AG08396 (cell line): ENCODE data around the gene DENND1B.
A peak's percentile ranks its signal among the peaks of the same experiment; 100 is the strongest.
"Not testable (repeated sequence)": the region's sequence is repeated elsewhere in the genome, so short reads cannot be mapped to it uniquely, and the experiment has no call there.

Source experiments
- DNase-seq: peaks from one replicate; pipeline ENCODE4 v3.0.0; 2012; ENCODE audit warnings: low spot score, mixed read lengths

Gene DENND1B

GRCh38 chr1:197559244-197559643, 216.0 kb downstream of the DENND1B start:
- DNase-seq: no peak

- DNase-seq: peak; percentile 5
Observed at GRCh38 chr1:197557302-197557701, 218.0 kb downstream of the DENND1B start.

DNA sequence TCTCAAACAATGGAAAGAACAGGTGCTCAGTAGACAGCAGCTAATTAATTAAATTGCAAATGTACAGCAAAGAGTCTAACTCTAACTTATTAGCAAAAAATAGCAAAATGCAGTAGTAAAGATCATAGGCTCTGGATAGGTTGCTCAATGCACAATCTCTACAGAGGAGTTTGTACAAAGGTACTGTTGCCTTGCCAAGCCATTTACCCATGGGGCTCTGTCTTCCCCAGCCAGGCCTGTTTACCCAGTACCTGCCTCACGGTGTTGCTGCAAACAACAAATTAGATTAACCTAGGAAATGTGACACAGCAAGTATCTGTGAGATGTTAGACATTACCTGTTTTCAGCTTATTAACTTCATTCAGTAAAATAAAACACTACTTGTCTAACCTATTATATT, 222.0 kb downstream of the DENND1B start:
- DNase-seq: no peak

- no peak for DNase-seq
Observed at GRCh38 chr1:197546989-197547388, 228.3 kb downstream of the DENND1B start.

- no peak for DNase-seq
Observed at GRCh38 chr1:197544553-197544952, 230.7 kb downstream of the DENND1B start.

DNA sequence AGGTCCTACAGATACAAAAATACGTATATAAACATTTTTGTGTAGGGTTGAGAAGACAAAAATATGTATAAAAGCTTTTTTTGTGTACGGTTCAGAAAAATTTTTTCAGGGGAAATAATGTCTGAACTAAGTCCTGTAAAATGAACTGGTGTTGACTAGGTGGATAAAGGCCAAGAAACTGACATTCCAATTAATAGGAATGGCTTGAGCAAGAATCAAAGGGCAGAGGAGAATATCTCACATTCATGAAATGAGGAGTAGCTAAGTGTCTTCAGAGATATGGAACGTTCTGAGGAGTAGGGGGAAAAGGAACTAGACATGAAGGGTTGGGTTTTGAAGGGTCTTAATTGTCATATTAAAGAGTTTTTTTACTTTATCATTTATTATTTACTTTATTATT, 231.2 kb downstream of the DENND1B start:
- DNase-seq: no peak

- DNase-seq: no peak
Observed at GRCh38 chr1:197541411-197541810, 233.9 kb downstream of the DENND1B start.

DNA sequence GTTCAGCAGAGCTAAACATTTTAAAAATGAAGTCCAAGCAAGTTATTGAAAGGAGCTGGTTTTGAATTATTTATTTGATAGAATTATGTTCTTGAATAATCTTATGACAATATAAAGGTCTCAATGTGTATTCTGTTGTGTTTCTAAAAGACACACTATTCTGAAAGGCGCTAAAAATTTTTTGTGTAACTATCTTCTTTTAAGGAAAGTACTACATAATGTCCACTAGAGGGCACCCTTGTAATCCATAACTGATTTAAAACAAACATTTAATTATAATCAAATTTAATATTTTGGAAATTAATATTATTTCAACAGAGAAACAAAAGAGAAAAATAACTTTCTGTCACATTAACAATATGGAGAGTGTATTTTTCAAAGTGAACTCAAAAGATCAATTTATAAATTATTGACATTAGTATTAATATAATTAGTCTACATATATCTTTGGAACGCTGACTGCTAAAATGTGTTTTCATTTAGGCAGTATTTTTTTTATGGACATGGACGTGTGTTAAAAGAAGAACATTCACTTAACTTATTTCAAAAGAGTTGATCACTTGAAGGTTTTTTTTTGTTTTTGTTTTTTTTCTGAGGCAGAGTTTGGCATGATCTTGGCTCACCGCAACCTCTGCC, 248.4 kb downstream of the DENND1B start:
- DNase-seq: peak; percentile 4

DNA sequence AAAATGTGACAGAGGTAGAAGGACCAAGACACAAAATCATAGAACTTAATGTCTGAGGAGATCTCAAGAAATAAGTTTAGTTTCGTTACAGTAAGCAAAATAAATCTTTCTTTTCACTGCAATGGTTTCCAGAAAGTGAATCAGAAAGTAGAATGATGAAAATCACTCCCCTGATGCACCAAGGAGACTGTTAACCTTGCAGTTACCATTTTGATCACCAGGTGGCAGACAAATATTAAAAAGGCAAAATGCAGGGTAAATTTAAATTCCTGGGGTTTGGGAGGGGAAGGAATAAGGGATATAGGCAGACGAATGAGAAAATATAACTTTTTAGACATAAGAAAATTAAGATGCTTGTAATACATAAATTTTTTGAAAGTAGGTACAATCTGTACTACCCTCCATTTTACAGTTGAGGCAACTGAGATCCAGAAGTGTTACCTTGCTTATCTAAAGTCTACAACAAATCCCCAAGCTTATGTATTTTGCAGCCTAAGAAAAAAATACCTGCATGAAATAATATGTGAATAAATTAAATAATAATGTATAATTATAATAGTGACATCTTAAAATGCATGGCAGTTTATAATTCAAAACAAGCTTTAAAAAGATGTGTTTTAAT, 254.1 kb downstream of the DENND1B start:
- peak; percentile 32 for DNase-seq

DNA sequence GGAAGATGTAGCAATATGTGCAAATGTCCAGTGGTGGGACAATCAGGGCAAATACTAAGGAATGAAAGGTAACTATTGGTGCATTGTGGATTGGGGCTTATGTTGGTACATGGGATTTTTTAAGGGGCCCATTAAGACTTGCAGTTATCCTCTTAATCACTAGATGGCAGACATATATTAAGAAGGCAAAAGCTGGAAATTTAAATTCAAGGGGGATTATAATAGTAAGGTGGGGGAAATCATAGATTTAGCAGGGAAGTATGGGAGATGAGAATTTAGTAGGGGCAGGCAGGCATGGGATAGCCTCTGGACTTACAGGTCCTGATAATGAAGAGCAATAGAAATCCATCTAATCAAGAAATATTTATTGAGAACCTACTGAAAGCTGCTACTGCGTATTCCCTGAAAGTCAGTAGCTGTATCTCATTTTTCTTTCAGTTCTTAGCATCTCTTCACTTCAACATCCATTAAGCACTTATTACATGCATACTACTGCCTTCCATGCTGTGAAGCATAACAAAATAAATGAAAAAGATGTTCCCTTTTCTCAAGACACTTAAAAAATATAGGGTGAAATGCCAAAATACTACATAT, 255.4 kb downstream of the DENND1B start:
- peak; percentile 4 for DNase-seq

DNA sequence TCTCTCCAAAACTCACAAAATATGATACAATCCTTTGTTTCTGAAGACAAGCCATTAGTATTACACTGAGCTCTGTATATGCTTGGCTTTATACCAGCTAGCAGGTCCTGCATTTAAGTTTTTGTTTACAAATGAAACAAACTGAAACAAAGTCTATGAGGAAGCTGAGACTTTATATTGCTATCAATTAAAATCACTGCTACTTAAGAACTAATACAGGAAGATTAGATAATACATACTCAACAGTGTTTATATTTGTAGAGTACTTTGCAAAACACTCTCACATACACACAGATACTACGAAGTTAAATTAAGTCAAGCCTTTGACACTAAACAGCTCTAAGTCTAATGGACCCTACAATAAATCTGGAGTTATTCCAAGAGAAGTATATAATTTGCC, 259.9 kb downstream of the DENND1B start:
- DNase-seq: no peak

- DNase-seq: no peak
Observed at GRCh38 chr1:197510691-197511378, 264.4 kb downstream of the DENND1B start.

GRCh38 chr1:197496722-197497121, 278.6 kb downstream of the DENND1B start:
- DNase-seq: no peak

- DNase-seq: not testable (repeated sequence)
Observed at GRCh38 chr1:197491505-197491904, 283.8 kb downstream of the DENND1B start.

DNA sequence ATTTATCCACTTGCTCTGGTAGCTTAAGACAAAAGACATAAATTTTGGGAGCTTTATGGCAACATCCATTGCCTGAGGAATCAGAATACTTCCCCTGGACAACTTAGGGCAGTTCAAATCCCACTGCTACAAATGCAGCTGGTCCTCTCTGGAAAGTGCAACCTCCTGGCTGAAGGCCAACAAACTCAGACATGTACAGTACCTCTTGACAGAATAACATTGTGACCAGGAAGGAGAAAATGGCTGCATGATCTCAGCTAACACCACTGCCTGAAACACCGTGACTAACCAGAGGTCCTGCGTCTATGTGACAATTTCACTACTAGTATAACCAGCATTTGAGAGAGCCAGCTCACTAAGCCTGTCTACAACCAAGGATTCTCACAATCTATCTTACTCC, 288.3 kb downstream of the DENND1B start:
- DNase-seq: no peak

GRCh38 chr1:197485790-197486189, 289.5 kb downstream of the DENND1B start:
- DNase-seq: no peak

DNA sequence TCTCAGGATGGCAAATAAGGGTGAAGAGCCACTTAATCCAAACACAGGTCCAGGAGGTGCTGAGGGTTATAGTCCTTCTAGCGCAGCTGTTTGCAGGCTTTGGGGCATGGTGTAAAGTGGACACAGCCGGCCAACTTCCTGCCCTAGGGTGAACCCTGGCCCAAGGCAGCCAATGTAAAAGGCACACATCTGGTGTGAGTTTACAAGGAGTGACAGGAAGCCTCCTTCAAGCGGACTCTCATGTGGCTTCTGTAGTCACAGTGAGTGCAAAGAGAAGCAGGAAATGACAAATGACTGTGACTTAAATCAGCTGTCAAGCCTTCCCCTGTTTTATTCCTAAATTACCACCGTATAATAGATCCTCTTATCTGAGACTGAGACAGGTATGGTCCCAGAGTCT, 294.2 kb downstream of the DENND1B start:
- no peak for DNase-seq

DNA sequence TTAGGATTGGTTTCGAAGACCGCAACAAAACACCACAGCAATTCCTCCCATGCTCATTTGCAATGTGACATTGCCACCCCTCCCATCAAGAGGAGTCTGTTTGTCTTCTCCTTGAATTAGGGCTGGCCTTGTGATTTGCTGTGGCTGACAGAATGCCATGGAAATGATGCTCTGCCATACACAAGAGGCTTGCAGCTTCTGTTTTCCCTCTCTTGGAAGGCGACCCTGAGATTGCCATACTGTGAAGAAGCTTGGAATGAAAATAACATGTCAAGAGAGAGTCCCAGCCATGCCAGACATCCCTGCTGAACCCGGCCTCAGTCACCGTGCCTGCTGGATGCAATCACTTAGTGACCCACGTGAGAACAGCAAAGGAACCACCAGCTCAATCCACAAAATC, 294.8 kb downstream of the DENND1B start:
- no peak for DNase-seq

DNA sequence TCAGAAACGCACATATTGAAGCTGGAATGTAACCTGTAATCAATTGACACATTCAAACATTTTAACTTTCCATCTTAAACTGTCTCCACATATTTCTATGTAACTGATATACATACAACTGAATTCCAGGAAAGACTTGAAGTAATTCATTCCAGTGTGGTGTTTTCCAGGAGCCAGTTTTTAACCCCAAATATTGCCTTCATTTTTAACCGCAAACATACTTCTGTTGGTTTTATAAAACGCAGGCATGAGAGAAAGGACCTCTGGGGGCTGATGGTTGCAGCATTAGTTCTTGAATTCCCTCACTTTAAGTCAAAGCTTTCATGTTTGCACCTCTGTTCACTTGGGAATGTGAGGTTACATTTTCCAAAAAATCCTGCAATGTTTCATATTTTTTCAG, 303.1 kb downstream of the DENND1B start:
- no peak for DNase-seq

GRCh38 chr1:197471248-197471985, 303.9 kb downstream of the DENND1B start:
- no peak for DNase-seq

DNA sequence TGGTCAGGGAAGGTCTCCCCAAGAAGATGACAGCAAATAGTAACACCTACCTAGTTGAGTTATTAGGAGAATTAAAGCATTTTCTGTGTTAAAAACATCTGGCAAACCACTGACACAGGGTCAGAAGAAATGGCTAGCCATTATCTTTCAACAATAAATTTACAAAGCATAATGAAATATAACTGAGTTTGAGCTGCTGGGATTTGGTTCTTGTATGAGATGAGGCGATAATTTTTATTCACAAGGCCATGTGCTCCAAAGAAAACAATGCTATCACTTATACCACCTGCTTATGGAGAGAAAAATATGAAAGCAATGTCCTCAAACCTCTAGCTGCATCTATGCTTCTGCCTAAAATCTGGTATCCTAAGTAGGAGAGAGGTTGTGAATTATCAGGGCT, 304.9 kb downstream of the DENND1B start:
- no peak for DNase-seq

DNA sequence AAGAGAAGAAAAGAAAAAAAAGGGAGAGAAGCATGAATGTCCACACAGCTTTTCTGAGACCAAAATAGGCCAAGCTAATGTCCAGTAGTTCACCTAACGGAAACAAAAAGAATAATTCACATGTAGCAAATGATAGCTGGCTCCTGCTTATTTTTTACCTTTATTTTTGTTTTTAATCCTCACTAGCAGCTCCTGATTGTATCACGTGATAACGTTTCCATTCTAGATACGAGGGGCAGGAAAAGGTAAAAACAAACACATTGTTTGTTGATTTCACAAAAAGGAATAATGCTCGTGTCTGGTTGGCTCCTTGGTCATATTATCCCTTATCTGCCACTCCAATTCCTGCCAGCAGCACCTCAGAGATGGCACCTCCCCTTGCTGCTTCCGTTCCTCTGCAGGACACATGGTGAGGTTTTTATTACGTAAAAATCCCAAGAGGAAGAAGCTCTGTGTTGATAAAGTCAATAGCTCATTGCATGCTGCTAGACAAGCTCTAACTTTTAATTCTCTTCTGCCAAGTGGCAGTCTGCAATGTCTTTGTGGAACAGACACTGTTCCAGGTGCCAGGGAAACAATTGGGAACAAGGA, 305.6 kb downstream of the DENND1B start:
- no peak for DNase-seq
